Measurements from ENCODE around the gene SEMA3E.
"Not testable (repeated sequence)": the region's sequence is repeated elsewhere in the genome, so short reads cannot be mapped to it uniquely, and the experiment has no call there.

SEMA3E gene

DNA sequence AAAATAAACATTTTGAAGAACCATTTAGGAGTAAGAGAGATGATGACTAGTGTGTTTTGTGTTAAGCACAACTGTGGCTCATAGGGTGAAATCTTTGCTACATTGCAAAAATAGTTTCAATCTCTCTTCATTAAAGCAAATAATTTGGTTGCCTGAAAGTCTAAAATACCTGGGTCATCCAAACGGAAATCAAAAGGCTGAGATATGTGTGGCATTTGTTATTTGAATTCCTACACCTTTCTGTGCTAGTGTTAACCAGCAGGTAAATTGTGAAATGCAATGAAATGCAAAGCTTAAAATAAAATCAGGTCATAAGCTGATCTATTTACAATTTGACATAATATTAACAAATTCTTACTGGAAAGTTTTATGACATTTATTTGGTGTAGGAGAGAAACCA lies 40.9 kb upstream of the SEMA3E start:
- DNase-seq (ENCODE audit: low spot score), result no peak
- TF ChIP-seq, protein P1, sequence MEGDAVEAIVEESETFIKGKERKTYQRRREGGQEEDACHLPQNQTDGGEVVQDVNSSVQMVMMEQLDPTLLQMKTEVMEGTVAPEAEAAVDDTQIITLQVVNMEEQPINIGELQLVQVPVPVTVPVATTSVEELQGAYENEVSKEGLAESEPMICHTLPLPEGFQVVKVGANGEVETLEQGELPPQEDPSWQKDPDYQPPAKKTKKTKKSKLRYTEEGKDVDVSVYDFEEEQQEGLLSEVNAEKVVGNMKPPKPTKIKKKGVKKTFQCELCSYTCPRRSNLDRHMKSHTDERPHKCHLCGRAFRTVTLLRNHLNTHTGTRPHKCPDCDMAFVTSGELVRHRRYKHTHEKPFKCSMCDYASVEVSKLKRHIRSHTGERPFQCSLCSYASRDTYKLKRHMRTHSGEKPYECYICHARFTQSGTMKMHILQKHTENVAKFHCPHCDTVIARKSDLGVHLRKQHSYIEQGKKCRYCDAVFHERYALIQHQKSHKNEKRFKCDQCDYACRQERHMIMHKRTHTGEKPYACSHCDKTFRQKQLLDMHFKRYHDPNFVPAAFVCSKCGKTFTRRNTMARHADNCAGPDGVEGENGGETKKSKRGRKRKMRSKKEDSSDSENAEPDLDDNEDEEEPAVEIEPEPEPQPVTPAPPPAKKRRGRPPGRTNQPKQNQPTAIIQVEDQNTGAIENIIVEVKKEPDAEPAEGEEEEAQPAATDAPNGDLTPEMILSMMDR (IDR thresholded peaks at IDR 0.05; ENCODE audit: extremely low read depth, missing control alignments), result no peak

DNA sequence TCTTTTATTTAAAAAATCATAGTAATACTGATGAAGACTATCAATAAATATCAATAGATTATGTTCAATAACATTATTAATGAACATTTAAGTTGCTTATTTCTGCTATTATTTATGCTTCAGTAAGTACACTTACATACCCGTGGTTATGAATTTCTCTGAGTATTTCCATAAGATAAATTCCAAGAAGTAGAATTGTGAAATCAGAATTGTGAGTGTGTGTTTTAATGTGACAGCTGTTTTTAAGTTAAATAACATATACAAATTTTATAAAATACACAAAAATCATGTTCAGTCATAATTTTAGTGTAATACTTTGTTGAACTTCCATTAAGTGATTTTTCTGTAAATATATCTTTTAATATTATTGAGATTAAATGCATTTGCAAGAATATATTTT lies 37.5 kb upstream of the SEMA3E start:
- no peak for DNase-seq (ENCODE audit: low spot score)

DNA sequence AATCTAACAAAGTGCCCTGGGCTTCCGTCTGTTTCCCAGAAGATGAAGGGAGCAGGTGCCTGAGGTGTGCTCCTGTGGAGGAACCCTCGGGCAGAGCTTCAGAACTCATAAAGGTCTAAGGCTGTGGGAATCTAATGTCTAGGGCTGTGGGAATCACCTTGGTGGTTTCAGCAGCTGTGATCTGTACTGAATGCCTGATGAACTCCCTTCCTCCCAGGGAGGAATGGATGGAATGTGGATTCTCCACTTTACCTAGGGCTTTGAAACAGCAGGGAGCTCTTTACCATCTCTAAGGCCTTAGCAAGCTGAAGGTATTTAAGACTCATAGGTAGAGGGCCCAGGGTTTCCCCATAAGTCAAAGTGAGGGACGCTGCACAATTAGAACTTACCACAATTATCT lies 36.0 kb upstream of the SEMA3E start:
- DNase-seq (ENCODE audit: low spot score), result no peak
- TF ChIP-seq, protein P1 (IDR thresholded peaks at IDR 0.05; ENCODE audit: extremely low read depth, missing control alignments), result no peak

More for the DNA sequence above, 37.5 kb upstream of the SEMA3E start:
- TF ChIP-seq, protein P1 (IDR thresholded peaks at IDR 0.05; ENCODE audit: extremely low read depth, missing control alignments), result no peak

DNA sequence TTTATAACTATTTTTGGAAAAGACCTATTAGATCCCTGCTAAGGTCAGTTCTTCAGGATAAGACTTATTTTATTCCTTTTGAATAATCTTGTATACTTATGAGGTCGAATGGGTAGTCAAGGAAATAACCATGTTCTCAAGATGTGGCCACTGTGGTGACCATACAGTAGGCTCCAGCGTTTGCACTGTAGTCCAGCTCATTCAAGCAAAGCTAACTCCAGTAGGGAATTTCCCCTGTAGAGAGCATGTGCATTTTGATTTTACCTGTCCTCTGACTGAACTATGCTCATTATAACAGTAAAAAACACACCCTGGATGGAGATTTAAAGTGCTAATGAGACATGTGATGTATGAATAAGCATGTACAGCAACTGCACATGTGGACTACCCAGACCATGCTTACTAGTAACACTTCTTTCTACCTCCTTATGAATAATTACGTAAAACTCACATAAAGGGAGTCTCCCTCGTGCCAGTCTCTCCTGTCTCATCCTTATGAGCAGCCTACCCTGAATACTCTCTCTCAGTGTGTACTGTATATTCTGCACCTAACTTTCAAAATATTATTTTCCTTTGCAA lies 32.4 kb upstream of the SEMA3E start:
- DNase-seq (ENCODE audit: low spot score), result no peak
- TF ChIP-seq, protein P1 (IDR thresholded peaks at IDR 0.05; ENCODE audit: extremely low read depth, missing control alignments), result no peak

DNA sequence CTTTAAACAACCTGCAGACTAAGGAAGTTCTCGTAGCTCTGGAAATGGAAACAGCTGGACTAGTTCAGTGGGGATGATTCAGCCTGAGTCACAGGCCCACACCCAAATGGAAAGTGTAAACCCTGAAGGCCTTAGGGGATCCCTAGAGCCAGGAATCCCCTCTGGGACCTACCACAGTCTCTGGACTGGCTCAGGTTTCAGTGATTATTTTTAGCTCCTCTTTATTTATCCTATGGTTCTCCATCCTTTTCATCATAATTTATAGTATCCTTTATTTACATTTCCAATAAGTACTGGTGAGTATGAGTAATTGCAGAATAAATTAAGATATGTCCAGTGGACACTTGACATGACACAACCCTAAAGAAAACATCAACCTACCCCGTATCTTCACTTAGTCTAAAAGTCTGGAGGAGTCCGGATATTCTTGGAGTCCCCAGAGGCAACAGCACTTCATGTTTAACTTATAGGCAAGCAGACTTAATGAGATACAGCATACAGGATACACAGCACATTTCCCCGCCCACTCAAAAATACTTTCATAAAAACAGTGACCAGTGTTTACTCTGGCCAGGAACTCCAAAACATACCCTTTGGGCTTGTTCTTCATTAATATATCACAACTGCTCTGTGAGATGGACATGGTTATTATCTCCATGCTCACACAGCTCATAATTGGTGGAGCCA lies 28.4 kb upstream of the SEMA3E start:
- DNase-seq (ENCODE audit: low spot score), result no peak
- TF ChIP-seq, protein P1 (IDR thresholded peaks at IDR 0.05; ENCODE audit: extremely low read depth, missing control alignments), result no peak

DNA sequence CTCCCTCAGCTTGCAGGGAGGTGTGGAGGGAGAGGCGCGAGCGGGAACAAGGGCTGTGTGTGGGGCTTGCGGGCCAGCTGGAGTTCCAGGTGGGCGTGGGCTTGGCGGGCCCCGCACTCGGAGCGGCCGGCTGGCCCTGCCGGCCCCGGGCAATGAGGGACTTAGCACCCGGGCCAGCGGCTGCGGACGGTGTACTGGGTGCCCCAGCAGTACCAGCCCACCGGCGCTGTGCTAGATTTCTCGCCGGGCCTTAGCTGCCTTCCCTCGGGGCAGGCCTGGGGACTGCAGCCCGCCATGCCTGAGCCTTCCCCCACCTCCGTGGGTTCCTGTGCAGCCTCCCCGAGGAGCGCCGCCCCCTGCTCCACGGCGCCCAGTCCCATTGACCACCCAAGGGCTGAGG lies 24.4 kb upstream of the SEMA3E start:
- not testable (repeated sequence) for DNase-seq (ENCODE audit: low spot score)

DNA sequence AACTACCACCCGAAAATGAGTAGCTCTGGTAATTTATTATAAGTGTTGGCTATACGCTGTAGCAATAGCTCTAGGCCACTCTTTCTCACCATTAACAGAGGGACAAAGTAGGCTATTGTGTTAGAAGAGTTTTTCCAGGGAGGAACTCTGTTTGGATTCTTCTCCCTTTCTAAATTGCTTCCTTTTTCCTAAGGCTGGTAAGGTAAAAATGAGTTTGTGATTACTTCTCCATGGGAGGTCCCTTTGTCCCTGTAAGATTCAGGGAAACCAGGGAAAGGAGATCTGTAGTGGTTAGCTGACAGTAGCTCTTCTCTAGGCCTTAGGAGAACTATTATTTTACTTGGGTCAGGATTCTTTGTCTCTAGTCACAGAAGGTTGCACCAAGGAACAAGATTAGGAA lies 23.2 kb upstream of the SEMA3E start:
- DNase-seq (ENCODE audit: low spot score), result no peak
- TF ChIP-seq, protein P1 (IDR thresholded peaks at IDR 0.05; ENCODE audit: extremely low read depth, missing control alignments), result no peak

DNA sequence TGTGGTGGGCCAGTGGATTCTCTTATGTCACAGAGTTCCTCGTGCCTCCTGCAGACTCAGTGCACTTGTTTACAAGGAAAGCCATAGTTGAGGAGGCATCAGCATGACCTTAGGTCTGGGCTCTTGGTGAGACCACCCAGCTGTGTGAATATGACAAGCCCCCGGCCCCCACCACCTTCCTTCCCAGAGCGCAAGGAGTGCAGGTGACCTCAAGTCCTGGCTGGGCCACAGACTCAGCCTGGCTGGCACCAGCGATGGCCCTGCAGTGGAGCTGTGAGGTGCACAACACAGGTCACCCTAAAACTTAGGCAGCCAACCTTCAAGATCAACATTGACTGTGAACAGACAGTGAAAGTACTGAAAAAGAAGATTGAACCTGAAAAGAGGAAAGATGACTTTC lies 14.2 kb upstream of the SEMA3E start:
- no peak for DNase-seq (ENCODE audit: low spot score)
- TF ChIP-seq, protein P1 (IDR thresholded peaks at IDR 0.05; ENCODE audit: extremely low read depth, missing control alignments), result no peak

Data from GM20000 (cell line).